AG04450 (cell line): Measurements from ENCODE around the gene PDZD2. TPM values are rescaled to one million over a fixed set of nuclear protein-coding genes. Genes with fewer than 3 reads are reported as not detected.

Experiments
- CTCF ChIA-PET: fragments of 300-600, 350-600 bp; formaldehyde crosslinking; extraction: SDS; loops from one replicate; lab custom pipeline; 2022; ENCODE audit warnings: antibody characterized with exemption, inconsistent platforms; lab: Charles Lee
- POLR2A ChIA-PET: fragments of 350-600 bp; formaldehyde crosslinking; extraction: SDS; loops from one replicate; lab custom pipeline; 2021; ENCODE audit warnings: antibody characterized with exemption, inconsistent platforms; lab: Yijun Ruan, JAX
- DNase-seq: peaks from one replicate; pipeline ENCODE4 v3.0.0-alpha.2; 2011; ENCODE audit warnings: low read depth, low spot score
- H3K27ac ChIP-seq: one replicate; pipeline ENCODE4 v1.5.1; 2012; ENCODE audit warnings: low read depth, low read length, control low read depth
- H3K27me3 ChIP-seq: one replicate; pipeline ENCODE4 v1.6.0; 2012; ENCODE audit warnings: low read length; ENCODE audit not compliant: control insufficient read depth, insufficient read depth
- H3K4me3 ChIP-seq: 2 replicates; pipeline ENCODE4 v1.5.1; 2011; ENCODE audit warnings: mild to moderate bottlenecking, low read depth, low read length, control low read depth
- H3K9me3 ChIP-seq: 2 replicates; pipeline ENCODE4 v1.5.1; 2012; ENCODE audit warnings: low read length; ENCODE audit not compliant: control insufficient read depth, insufficient read depth
- CTCF ChIP-seq: IDR thresholded peaks from 2 replicates; pipeline ENCODE4 v1.5.1; 2011; ENCODE audit warnings: low read depth, low read length, control low read depth, inconsistent platforms
- polyA plus RNA-seq: library from polyadenylated mRNA; depleted of rRNA; stranded (reverse); fragments of >200 nt; gene quantifications from 2 replicates; pipeline ENCODE4 v1.2.3, GENCODE V29; 2011

Gene PDZD2
- polyA plus RNA-seq, 1 experiment = 0.40 TPM

GRCh38 chr5:32022638-32023037, 383.7 kb downstream of the PDZD2 start:
- no peak for DNase-seq

GRCh38 chr5:32023816-32024215, 384.9 kb downstream of the PDZD2 start:
- TF ChIP-seq CTCF = no peak
- Histone ChIP-seq H3K27me3 (peaks cover 2% of the 10 kb centered on the region), H3K4me3 (no peak overlapping the region), H3K27ac (no peak overlapping the region), H3K9me3 (no peaks in the 10 kb centered on the region)
- CTCF ChIA-PET = no interaction called here
- no peak for DNase-seq
- POLR2A ChIA-PET = no interaction called here

More at GRCh38 chr5:32022638-32023037, 383.7 kb downstream of the PDZD2 start:
- CTCF ChIA-PET = no interaction called here
- POLR2A ChIA-PET = no interaction called here
- H3K9me3 ChIP-seq = no peaks in the 10 kb centered on the region
- no peak overlapping the region for H3K27ac ChIP-seq
- H3K27me3 ChIP-seq = peaks cover 2% of the 10 kb centered on the region
- no peak for TF ChIP-seq CTCF
- H3K4me3 ChIP-seq = no peak overlapping the region

DNA sequence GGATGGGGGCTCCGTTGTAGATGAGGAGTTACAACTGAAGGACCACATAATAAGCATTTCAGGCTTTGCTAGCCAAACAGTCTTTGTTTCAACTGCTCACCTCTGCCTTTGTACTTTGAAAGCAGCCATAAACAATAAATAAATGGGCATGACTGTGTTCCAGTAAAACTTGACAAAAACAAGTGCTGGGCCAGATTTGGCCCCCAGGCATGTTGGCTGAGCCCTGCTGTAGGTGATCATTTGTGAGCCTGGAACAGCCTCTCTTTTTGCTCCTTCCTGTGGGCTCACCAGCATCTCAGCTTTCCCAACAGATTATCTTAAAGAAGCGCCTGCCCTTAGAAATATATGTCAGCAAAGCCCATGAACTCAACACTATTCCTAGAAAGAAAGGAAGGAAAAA, 385.8 kb downstream of the PDZD2 start:
- ChIA-PET POLR2A (no interaction called here), CTCF (no interaction called here)
- Histone ChIP-seq H3K27me3 (peaks cover 2% of the 10 kb centered on the region), H3K9me3 (no peaks in the 10 kb centered on the region), H3K27ac (no peak overlapping the region), H3K4me3 (no peak overlapping the region)
- TF ChIP-seq CTCF = no peak
- DNase-seq = no peak

DNA sequence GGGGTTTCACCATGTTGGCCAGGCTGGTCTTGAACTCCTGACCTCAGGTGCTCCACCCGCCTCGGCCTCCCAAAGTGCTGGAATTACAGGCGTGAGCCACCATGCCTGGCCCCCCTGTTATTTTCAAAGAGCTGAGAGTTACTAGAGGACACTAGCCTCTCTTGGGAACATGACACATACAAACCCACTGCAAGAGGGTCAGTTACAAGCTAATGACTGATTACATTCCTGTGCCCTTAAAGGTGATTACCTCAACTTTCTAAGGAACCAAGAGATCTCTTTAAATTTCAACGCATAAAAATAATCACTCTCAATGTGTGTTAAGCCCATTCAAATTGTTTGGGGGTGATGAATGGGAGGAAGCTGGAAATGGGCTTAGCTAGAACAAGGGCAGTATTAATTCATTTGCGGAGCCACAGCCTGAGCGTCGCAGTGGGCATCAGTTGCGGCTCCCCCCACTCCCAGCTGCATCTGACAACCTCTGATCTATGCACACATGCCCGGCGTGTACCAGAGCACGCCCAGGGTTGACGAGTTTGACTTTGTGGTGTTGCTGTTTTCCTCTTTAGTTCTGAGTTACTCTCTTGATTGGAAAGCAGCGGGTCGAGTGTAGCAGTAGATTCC, 388.3 kb downstream of the PDZD2 start:
- H3K9me3 ChIP-seq = no peaks in the 10 kb centered on the region
- no peak overlapping the region for H3K27ac ChIP-seq
- no peak for DNase-seq
- H3K4me3 ChIP-seq = peak overlapping the region; percentile 38
- TF ChIP-seq CTCF = no peak
- ChIA-PET POLR2A (interaction anchor here (0.6 to 0.8 kb wide), 2 partner anchors 34 to 83 kb away, joined by 3 read pairs; no protein-coding TSS in a partner anchor), CTCF (interaction anchor here (0.6 to 1.4 kb wide), 4 partner anchors 78 to 218 kb away, joined by 3 to 6 read pairs (median 4); no protein-coding TSS in a partner anchor)
- peaks cover 2% of the 10 kb centered on the region for H3K27me3 ChIP-seq

DNA sequence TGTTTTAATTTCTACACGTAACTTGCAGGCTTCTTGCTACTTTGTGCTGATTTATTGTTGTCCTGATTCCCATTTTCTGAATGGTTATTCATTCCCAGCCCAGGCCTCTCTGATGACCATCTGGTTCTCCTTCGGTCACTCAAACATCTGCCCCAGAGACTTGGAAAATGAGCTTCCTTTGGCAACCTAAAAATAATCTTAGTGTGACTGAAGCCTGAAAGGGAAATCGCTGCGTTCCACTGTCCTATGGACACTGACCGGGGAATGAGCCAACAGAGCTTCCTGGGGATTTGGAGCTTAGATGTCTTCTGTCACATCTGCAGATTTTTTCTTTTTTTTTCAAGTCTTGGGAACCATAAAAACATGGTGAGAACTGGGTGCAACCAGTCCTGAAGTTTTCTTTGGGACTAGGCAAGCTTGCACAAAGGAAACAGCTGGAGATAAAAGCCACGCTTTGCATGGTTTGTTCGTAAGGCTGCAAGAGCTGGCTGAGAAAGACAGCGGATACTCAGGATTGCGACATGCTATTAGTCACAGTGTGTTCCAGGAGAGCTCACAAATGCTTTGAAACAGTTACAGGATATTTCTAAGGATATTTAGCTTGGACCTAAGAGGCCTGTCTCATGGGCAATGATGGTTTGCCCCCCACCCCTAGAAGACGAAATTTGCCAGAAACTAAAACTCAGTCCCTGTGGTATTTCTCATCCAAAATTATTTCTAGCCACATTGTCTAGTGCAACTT, 389.0 kb downstream of the PDZD2 start:
- CTCF ChIA-PET = interaction anchor here (0.6 to 1.4 kb wide), 5 partner anchors 49 to 219 kb away, joined by 3 to 6 read pairs (median 4); no protein-coding TSS in a partner anchor
- H3K9me3 ChIP-seq = no peaks in the 10 kb centered on the region
- peak; percentile 82 for DNase-seq
- no peak for TF ChIP-seq CTCF
- POLR2A ChIA-PET = interaction anchor here (0.6 to 1.0 kb wide), 4 partner anchors 21 to 83 kb away, joined by 3 read pairs; no protein-coding TSS in a partner anchor
- peak overlapping the region; percentile 63 for H3K27ac ChIP-seq
- H3K27me3 ChIP-seq = peaks cover 2% of the 10 kb centered on the region
- H3K4me3 ChIP-seq = peak overlapping the region; percentile 38
